ENCODE results near the gene OSBPL9.
"Not testable (repeated sequence)": the region's sequence is repeated elsewhere in the genome, so short reads cannot be mapped to it uniquely, and the experiment has no call there.

The OSBPL9 gene

GRCh38 chr1:51690285-51690961 is 73.5 kb downstream of the OSBPL9 start:
- H3K9me3 Mint-ChIP-seq, result no peaks in the 10 kb centered on the region
- no peaks in the 10 kb centered on the region for H3K36me3 Mint-ChIP-seq
- H3K4me1 Mint-ChIP-seq, result peaks cover 29% of the 10 kb centered on the region
- H3K4me3 Mint-ChIP-seq, result no peak overlapping the region
- H3K27me3 Mint-ChIP-seq, result no peaks in the 10 kb centered on the region
- no peak overlapping the region for H3K27ac Mint-ChIP-seq

- Mint-ChIP-seq H3K36me3 (no peaks in the 10 kb centered on the region), H3K27me3 (no peaks in the 10 kb centered on the region), H3K9me3 (no peaks in the 10 kb centered on the region), H3K4me3 (no peak overlapping the region), H3K27ac (no peak overlapping the region), H3K4me1 (peaks cover 32% of the 10 kb centered on the region)
Observed at GRCh38 chr1:51691920-51692319, 75.0 kb downstream of the OSBPL9 start.

GRCh38 chr1:51693419-51694155 is 76.7 kb downstream of the OSBPL9 start:
- Mint-ChIP-seq H3K27ac (no peak overlapping the region), H3K36me3 (no peaks in the 10 kb centered on the region), H3K9me3 (no peaks in the 10 kb centered on the region), H3K4me3 (no peak overlapping the region), H3K27me3 (no peaks in the 10 kb centered on the region), H3K4me1 (peaks cover 19% of the 10 kb centered on the region)

GRCh38 chr1:51697166-51697565 is 80.3 kb downstream of the OSBPL9 start:
- Mint-ChIP-seq H3K4me3 (no peak overlapping the region), H3K9me3 (no peaks in the 10 kb centered on the region), H3K27ac (no peak overlapping the region), H3K4me1 (peaks cover 11% of the 10 kb centered on the region), H3K36me3 (no peaks in the 10 kb centered on the region), H3K27me3 (no peaks in the 10 kb centered on the region)

GRCh38 chr1:51699391-51699790 is 82.5 kb downstream of the OSBPL9 start:
- H3K9me3 Mint-ChIP-seq, result no peaks in the 10 kb centered on the region
- H3K36me3 Mint-ChIP-seq, result no peaks in the 10 kb centered on the region
- H3K27me3 Mint-ChIP-seq, result no peaks in the 10 kb centered on the region
- peaks cover 11% of the 10 kb centered on the region for H3K4me1 Mint-ChIP-seq
- no peak overlapping the region for H3K27ac Mint-ChIP-seq
- H3K4me3 Mint-ChIP-seq, result no peak overlapping the region

- H3K36me3 Mint-ChIP-seq, H3K4me1 Mint-ChIP-seq, H3K27ac Mint-ChIP-seq, H3K27me3 Mint-ChIP-seq, H3K9me3 Mint-ChIP-seq, H3K4me3 Mint-ChIP-seq: not testable (repeated sequence)
Observed at GRCh38 chr1:51701782-51702181, 84.9 kb downstream of the OSBPL9 start.

- H3K27me3 Mint-ChIP-seq, H3K36me3 Mint-ChIP-seq, H3K4me1 Mint-ChIP-seq, H3K27ac Mint-ChIP-seq, H3K9me3 Mint-ChIP-seq, H3K4me3 Mint-ChIP-seq: not testable (repeated sequence)
Observed at GRCh38 chr1:51702220-51702619, 85.3 kb downstream of the OSBPL9 start.

- Mint-ChIP-seq H3K27me3 (no peaks in the 10 kb centered on the region), H3K9me3 (no peaks in the 10 kb centered on the region), H3K27ac (no peak overlapping the region), H3K4me1 (peaks cover 8% of the 10 kb centered on the region), H3K36me3 (no peaks in the 10 kb centered on the region), H3K4me3 (no peak overlapping the region)
Observed at GRCh38 chr1:51705035-51705434, 88.1 kb downstream of the OSBPL9 start.

GRCh38 chr1:51708911-51709760 is 92.2 kb downstream of the OSBPL9 start:
- Mint-ChIP-seq H3K36me3 (peaks cover 2% of the 10 kb centered on the region), H3K4me1 (peaks cover 8% of the 10 kb centered on the region), H3K27ac (no peak overlapping the region), H3K4me3 (no peak overlapping the region), H3K9me3 (no peaks in the 10 kb centered on the region), H3K27me3 (no peaks in the 10 kb centered on the region)

- Mint-ChIP-seq H3K36me3 (peaks cover 2% of the 10 kb centered on the region), H3K27ac (no peak overlapping the region), H3K4me1 (peaks cover 8% of the 10 kb centered on the region), H3K27me3 (no peaks in the 10 kb centered on the region), H3K4me3 (no peak overlapping the region), H3K9me3 (no peaks in the 10 kb centered on the region)
Observed at GRCh38 chr1:51709951-51710350, 93.1 kb downstream of the OSBPL9 start.

GRCh38 chr1:51712590-51712989 is 95.7 kb downstream of the OSBPL9 start:
- Mint-ChIP-seq H3K27me3 (no peaks in the 10 kb centered on the region), H3K9me3 (no peaks in the 10 kb centered on the region), H3K4me3 (no peak overlapping the region), H3K36me3 (peaks cover 10% of the 10 kb centered on the region), H3K27ac (no peak overlapping the region), H3K4me1 (peaks cover 5% of the 10 kb centered on the region)

- no peak overlapping the region for H3K4me3 Mint-ChIP-seq
- no peak overlapping the region for H3K27ac Mint-ChIP-seq
- H3K9me3 Mint-ChIP-seq, result no peaks in the 10 kb centered on the region
- H3K27me3 Mint-ChIP-seq, result no peaks in the 10 kb centered on the region
- H3K4me1 Mint-ChIP-seq, result peaks cover 15% of the 10 kb centered on the region
- H3K36me3 Mint-ChIP-seq, result peaks cover 15% of the 10 kb centered on the region
Observed at GRCh38 chr1:51714374-51715019, 97.6 kb downstream of the OSBPL9 start.

- Mint-ChIP-seq H3K9me3 (no peaks in the 10 kb centered on the region), H3K4me3 (no peak overlapping the region), H3K27me3 (no peaks in the 10 kb centered on the region), H3K27ac (no peak overlapping the region), H3K4me1 (peaks cover 15% of the 10 kb centered on the region), H3K36me3 (peaks cover 15% of the 10 kb centered on the region)
Observed at GRCh38 chr1:51715369-51715768, 98.5 kb downstream of the OSBPL9 start.

GRCh38 chr1:51716746-51717145 is 99.9 kb downstream of the OSBPL9 start:
- H3K4me1 Mint-ChIP-seq, result peaks cover 15% of the 10 kb centered on the region
- no peaks in the 10 kb centered on the region for H3K9me3 Mint-ChIP-seq
- no peak overlapping the region for H3K4me3 Mint-ChIP-seq
- peaks cover 15% of the 10 kb centered on the region for H3K36me3 Mint-ChIP-seq
- H3K27me3 Mint-ChIP-seq, result no peaks in the 10 kb centered on the region
- H3K27ac Mint-ChIP-seq, result no peak overlapping the region

GRCh38 chr1:51717842-51718241 is 101.0 kb downstream of the OSBPL9 start:
- Mint-ChIP-seq H3K27me3 (no peaks in the 10 kb centered on the region), H3K27ac (no peak overlapping the region), H3K4me3 (no peak overlapping the region), H3K9me3 (no peaks in the 10 kb centered on the region), H3K4me1 (peaks cover 15% of the 10 kb centered on the region), H3K36me3 (peaks cover 15% of the 10 kb centered on the region)

Data from activated naive CD4-positive, alpha-beta T cell treated with anti-CD3 and anti-CD28 coated beads, Interleukin-2, amount 50 U/mL, for 24 hours (primary cell).